Brain pericyte (primary cell): ENCODE measurements around the gene BRD7.

Experiments used
- DNase-seq: peaks from one replicate; pipeline ENCODE4 v3.0.0-alpha.2; 2012; ENCODE audit warnings: low read depth, low spot score

The BRD7 gene

GRCh38 chr16:50273382-50273690 is 95.5 kb downstream of the BRD7 start:
- DNase-seq = no peak

- DNase-seq = no peak
Observed at GRCh38 chr16:50272687-50273381, 96.0 kb downstream of the BRD7 start.

- no peak for DNase-seq
Observed at GRCh38 chr16:50272111-50272571, 96.6 kb downstream of the BRD7 start.

- no peak for DNase-seq
Observed at GRCh38 chr16:50271148-50272041, 97.4 kb downstream of the BRD7 start.

GRCh38 chr16:50270510-50271147 is 98.2 kb downstream of the BRD7 start:
- DNase-seq = no peak

- no peak for DNase-seq
Observed at GRCh38 chr16:50269769-50270509, 98.8 kb downstream of the BRD7 start.

GRCh38 chr16:50269061-50269705 is 99.6 kb downstream of the BRD7 start:
- DNase-seq = no peak

- no peak for DNase-seq
Observed at GRCh38 chr16:50268352-50268751, 100.4 kb downstream of the BRD7 start.

- no peak for DNase-seq
Observed at GRCh38 chr16:50267651-50268050, 101.1 kb downstream of the BRD7 start.

- no peak for DNase-seq
Observed at GRCh38 chr16:50267151-50267631, 101.6 kb downstream of the BRD7 start.

- no peak for DNase-seq
Observed at GRCh38 chr16:50266337-50267091, 102.3 kb downstream of the BRD7 start, which contains the start of gene ADCY7. Gene ADCY7 (plus strand): TSS chr16:50266551. CDS start chr16:50288180, 21,629 bp downstream.
